ENCODE measurements around the gene GPR37. TPM values are rescaled to one million over a fixed set of nuclear protein-coding genes. Genes with fewer than 3 reads are reported as not detected.

The GPR37 gene
- total RNA-seq, 1 donor from 2014 or later: not detected

- Histone ChIP-seq H3K9me3 (peaks cover 0 to 6% of the 10 kb centered on the region in 2 donors), H3K36me3 (no peaks in the 10 kb centered on the region), H3K4me3 (no peak overlapping the region), H3K27me3 (no peaks in the 10 kb centered on the region), H3K4me1 (peaks cover 0 to 3% of the 10 kb centered on the region in 2 donors), H3K27ac (peak overlapping the region in 1 of 2 donors; percentile 55)
- intact Hi-C loops (cut with DNase I): no loop called here
- DNase-seq (ENCODE audit: low spot score in 2 of 2): no peak
- no peak for TF ChIP-seq CTCF (IDR thresholded peaks at IDR 0.05)
Observed at GRCh38 chr7:124701955-124702354, 63.6 kb downstream of the GPR37 start.

GRCh38 chr7:124700655-124701054, 64.9 kb downstream of the GPR37 start:
- no peak for TF ChIP-seq CTCF (IDR thresholded peaks at IDR 0.05)
- Histone ChIP-seq H3K4me3 (no peak overlapping the region), H3K9me3 (no peaks in the 10 kb centered on the region), H3K27ac (no peak overlapping the region), H3K36me3 (no peaks in the 10 kb centered on the region), H3K4me1 (peaks cover 0 to 3% of the 10 kb centered on the region in 2 donors), H3K27me3 (no peaks in the 10 kb centered on the region)
- DNase-seq (ENCODE audit: low spot score in 2 of 2): no peak
- intact Hi-C loops (cut with DNase I): no loop called here

- intact Hi-C loops (cut with DNase I): no loop called here
- DNase-seq (ENCODE audit: low spot score in 2 of 2): no peak
- Histone ChIP-seq H3K9me3 (no peaks in the 10 kb centered on the region), H3K4me3 (no peak overlapping the region), H3K4me1 (peaks cover 0 to 3% of the 10 kb centered on the region in 2 donors), H3K27me3 (no peaks in the 10 kb centered on the region), H3K27ac (no peak overlapping the region), H3K36me3 (no peaks in the 10 kb centered on the region)
- no peak for TF ChIP-seq CTCF (IDR thresholded peaks at IDR 0.05)
Observed at GRCh38 chr7:124698964-124699363, 66.6 kb downstream of the GPR37 start.

GRCh38 chr7:124697746-124698145, 67.8 kb downstream of the GPR37 start:
- no peaks in the 10 kb centered on the region for H3K9me3 ChIP-seq
- no peaks in the 10 kb centered on the region for H3K36me3 ChIP-seq
- H3K4me3 ChIP-seq: no peak overlapping the region
- peaks cover 0 to 3% of the 10 kb centered on the region in 2 donors for H3K4me1 ChIP-seq
- DNase-seq (ENCODE audit: low spot score in 2 of 2): no peak
- no peaks in the 10 kb centered on the region for H3K27me3 ChIP-seq
- intact Hi-C loops (cut with DNase I): no loop called here
- TF ChIP-seq CTCF (IDR thresholded peaks at IDR 0.05): no peak
- H3K27ac ChIP-seq: no peak overlapping the region

Other genes starting within 250 kb of the GPR37 start
- 28.7 TPM for gene POT1, start 164.0 kb upstream of the GPR37 start, total RNA-seq

Measured in ascending aorta (tissue), 2 donors.